Tongue (tissue), 2 donors: Measurements from ENCODE around the gene NTRK3. TPM values are rescaled to one million over a fixed set of nuclear protein-coding genes. Genes with fewer than 3 reads are reported as not detected.
A peak's percentile ranks its signal among the peaks of the same experiment; 100 is the strongest.

Source experiments
- DNase-seq: peaks from one replicate; pipeline ENCODE4 v3.0.0-alpha.2; 2015
- total RNA-seq: library from RNA; depleted of rRNA; stranded (reverse); fragments of >200 nt; gene quantifications from one replicate; pipeline ENCODE4 v1.2.3, GENCODE V29; 2014

The NTRK3 gene
- total RNA-seq, 1 donor from 2014 or later: 14.7 TPM

DNA sequence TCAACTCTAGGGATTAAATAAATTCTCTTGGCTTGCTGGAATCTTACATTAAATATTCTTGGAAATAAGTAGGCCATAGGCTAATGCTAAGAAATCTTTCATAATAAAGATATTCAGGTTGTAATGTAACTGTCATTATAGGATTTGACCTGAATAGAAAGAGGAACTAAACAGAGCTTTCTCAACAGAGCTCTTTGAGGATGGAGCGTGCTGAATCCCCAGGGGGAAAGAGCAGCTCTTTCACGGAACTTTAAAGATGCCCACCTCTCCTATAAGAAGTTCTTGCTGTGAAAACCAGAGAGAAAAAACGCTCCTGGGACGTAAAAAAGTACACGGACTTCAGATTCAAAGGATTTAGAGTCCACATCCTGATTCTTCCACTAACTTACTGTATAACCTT, 77.9 kb downstream of the NTRK3 start:
- no peak for DNase-seq

DNA sequence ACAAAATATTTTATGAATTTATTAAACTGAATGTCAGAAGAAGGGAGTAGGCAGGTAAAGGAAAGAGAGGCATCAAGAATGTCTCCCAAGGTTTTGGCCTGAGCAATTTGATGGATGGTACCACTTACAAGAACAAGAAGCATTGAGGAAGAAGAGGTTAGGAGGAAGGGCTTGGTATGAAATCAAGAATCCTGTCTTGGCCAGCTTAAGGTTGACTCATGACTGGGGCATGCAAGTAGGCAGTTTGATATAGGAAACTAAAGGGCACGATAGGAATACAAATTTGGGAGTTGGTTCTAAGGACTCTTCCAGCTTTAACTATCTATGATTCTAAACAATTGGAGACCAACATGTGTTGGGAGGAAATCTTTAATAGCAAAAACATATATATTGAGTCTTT, 79.1 kb downstream of the NTRK3 start:
- DNase-seq: no peak

DNA sequence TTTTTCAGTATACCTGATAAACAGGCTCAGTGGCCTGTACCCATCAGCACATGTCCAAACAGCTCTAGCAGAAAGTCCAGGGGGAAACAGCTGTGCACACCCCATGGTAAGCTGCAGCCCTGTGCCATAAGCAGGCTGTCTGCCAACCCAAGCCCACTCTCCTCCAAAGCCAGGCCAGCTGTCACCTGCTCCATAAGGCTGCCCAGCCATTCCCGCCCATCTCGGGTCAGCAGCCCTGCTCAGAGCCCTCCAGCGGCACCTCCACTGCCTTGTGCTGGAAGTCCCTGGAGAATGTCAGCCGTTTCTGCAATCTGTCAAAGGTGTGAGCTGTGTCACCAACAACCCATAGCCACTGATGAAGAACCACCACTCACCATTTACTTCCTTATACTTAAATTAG, 82.0 kb downstream of the NTRK3 start:
- DNase-seq: peak; percentile 92

DNA sequence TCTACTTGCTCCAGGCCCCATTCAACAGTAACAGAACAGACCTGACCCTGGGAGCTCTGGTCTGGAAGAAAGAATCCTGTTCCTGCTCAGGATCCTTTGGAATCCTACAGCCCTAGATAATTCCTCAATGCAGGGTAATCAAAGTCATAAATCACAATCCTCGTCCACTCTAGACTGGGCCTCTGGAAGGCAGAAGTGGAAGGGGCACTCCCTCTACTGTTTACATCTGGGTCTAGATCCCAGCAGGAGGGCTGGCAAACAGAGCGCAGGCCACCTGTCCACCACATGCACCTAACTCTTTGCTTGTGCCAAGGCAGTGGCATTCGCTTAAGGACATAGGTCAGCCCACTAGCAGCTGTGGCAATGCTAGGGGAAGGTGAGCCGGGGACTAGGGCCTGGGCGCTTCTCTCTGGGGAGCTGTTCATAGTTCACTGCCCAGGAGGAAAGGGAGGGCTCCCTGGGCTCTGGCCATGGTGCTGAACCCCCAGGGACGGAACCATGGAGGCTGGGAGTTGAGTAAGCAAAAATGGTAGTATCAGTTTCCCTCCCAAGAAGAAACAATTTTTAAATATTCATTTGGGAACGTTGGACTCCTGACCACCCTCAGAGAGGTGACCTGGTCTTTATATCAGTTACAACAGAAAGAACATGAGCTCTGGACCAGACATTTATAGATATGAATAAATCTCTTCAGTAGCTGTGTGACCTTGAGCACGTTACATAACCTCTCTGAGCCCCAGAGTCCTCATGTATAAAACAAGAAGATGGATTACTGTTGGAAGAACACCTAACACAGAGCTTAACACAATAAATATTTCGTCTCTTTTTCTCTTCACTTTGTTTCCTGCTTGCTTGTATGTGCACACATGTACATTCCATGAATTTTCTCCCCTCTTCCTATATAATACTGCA, 90.2 kb downstream of the NTRK3 start:
- peak; percentile 51 for DNase-seq

DNA sequence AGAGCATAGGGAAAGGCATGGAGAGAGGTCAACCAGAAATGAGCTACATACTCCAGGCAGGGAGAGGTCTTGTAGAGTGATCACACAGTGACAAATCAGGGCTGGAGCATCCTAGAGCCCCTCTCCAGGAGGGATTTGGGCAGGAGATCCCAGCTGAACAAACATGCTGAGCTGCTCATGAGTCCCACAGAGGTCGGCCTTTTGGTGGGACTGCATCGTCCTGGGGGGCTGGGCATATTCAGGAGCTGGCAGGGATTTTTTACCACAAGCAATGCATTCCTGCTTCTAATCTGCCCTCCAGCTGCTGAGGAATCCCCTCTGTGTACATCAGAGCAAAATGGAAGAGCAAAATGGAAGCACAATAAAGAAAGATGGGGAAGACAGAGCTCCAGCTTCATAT, 94.9 kb downstream of the NTRK3 start:
- DNase-seq: no peak

DNA sequence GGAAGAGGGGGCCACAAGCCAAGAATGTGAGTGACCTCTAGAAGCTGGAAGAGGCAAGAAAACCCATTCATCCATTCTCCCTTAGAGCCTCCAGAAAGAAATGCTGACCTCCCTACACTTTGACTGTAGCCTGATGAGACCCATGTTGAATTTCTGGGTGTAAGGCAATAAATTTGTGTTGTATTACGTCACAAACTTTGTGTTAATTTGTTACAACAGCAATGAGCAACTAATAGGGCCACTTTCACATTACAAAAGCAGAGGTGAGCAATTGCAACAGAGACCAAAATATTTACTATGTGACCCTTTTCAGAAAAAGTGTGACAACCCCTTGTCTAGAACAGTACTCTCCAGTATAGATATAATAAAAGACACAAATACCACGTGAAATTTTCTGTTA, 101.2 kb downstream of the NTRK3 start:
- DNase-seq: no peak

DNA sequence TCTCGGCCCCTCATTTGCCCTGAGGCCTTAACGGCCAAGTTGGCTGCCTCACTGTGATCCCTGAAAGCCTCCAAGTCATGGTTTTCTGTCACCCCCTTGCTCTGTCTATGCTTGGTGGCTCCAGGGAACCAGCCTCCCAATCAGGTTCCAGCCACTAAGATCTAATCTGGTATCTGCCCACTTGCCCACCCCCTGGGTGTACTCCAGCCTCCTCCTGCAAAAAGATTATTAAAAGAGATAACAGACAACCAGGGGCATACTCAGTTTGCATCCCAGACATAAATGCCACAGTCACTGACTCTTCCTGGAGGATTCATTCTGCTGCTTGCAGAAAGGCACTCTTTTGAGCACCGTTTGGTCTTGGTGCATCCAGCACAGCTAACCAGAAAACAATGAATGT, 103.9 kb downstream of the NTRK3 start:
- DNase-seq: no peak

DNA sequence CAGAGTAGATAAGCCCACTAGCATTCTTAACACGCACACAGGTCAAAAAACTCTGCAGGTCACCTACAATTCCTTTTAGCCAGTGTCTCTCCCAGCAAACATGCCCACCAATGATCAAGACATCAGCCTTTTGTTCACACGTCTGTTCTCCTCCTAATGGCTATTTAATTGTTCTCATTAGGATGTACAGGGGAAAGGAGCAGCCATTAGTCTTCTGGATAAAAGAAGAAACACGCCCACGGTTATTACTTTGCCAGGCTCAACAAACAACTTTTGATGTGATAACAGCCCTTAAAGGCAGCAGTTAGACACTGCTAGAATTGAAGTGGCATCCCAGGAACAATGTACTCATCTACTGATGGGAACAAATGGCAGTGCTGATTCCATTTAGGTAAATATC, 108.8 kb downstream of the NTRK3 start:
- no peak for DNase-seq

DNA sequence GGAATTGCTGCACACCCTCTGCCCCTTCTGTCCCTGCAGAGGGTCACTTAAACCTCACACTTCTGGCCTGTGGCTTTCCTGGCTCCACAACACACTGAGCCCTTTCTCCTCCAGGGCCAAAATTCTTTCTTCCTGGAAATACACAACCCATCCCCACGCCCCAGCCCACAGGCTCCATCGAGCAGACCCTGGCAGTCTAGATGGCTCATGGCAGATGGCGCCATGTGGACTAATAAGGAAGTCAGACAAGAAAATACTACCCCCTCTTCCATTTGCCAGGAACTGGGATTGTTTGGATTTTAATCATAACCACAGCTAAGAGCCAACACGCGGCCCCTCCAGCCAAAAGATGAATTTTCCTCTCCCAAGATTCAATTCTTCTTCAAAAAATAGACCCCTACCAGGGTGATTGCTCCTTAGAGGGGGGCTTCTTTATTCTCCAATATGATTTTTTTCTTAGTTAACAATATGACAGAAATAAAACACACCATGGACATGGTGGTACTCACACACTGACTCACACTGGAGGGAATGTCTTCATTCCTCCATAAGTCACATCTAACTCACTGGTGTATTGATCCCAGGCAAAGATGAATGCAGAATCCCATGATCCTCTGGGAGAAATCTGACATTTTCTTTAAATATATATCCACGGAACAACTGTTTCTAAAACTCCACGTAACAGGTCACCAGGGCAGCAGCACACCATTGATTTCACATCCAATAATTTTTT, 111.5 kb downstream of the NTRK3 start:
- DNase-seq: no peak

DNA sequence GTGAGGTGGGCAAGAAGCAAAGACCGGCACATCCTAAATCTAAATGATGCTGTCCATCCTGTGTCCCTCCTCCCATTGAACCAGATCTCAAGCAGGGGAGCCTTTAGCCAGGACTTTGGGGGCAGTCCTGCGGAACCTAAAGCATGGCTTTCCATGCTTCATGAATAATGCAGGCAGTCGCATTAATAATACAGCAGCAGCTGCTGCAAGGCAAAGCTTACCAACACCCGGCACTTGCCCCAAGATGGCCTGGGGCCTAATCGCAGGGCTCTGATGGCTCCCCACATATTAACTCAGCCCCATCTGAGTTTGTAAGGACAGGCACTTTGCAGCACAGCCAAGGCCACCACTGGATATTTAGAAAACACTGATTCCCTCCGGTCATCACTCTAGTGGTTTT, 114.4 kb downstream of the NTRK3 start:
- DNase-seq: no peak

DNA sequence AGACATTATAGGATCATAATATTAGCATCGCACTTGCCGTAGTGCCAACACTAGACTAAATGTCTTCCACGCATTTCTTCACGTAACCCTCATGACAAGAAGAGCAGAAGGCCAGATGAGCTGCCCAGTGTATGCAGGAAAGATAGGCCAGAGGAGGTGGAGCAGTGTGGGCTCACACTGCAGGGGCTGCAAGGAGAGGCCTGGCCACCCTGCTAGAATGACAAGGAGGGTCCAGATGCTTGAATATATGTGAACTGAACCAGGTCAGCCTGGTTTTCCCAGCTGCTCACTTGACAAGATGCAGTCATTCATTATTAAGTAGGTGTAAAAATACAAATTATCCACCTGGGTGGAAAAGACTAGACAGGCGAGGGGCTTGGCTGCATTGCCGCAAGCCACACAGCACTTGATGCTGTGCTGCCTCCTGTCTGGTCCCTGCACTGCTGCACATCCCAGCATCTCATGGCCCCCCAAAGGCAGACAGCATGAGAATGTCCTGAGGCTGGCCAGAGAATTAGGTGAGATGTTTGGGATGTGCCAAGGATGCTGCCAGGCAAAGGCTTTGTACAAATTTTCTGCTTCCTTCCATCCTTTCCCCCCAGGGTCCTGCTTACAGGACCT, 115.2 kb downstream of the NTRK3 start:
- DNase-seq: no peak

DNA sequence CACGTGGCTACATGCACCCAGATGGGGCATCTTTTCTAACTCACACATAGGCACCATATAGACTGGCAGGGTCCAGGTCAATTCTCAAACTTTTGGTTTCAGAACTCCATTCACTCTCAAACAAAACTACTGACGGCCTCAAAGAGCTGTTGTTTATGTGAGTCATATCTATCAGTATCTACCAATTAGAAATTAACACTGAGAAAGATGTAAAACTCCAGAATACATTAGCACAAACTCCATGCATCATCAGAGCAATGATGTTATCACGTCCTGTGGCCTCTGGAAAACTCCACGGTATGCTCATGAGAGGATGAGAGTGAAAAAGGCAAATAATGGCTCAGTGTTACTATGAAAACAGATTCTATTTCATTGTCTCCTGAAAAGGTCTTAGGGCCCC, 116.1 kb downstream of the NTRK3 start:
- DNase-seq: no peak

DNA sequence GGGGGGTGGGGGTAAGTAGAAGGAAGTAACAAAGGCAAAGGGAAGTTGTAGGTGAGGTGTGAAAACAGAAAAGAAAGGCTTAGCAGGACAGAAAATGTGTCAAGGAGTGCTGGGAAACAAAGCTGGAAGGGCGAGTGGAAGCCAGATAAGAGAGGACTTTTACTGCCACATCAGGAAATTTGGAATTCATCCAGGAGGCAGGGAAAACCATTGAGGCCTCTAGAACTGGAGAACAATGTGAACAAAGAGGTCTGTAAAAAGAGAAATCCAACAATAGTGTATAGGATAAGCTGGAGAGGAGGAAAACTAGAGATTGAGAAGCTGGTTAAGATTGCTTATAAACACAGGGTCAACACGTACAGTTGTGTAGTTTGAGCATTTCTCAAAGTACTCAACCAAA, 116.6 kb downstream of the NTRK3 start:
- DNase-seq: no peak

DNA sequence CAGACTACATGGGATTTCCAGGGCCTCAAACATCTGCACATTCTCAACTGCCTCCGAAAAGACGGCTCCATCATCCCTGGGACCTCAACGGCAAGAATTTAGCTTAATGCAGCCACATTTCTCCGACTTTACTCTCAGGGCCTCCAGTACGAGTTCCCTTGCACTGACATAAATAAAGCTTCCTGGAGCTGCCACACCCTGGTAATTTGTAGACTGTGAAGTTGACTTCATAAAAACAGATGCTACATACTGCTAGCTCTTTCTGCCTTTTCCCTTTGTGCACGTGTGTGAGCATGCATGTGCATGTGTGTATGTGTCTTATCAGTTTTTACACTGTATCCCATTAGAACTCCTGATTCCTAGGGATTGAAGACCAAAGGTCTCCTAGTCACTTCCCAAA, 122.7 kb downstream of the NTRK3 start:
- no peak for DNase-seq

DNA sequence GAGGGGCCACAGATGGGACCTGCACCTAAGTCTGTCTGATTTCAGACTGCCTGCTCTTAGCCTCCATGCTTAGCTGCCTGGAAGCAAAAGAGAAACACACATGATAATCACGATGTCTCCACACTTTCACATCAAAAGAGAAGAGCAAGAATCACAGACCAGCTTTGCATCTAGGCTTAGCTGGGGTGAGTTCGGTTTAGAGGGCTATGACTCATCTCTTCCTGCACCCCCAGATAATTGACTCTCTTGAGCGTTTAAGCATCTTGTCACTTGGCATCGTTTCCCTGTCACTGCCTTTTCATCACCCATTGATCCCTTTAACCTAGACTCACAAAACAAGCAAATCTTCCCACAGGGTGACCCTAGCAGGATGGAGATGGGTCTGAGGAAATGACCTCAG, 124.0 kb downstream of the NTRK3 start:
- no peak for DNase-seq

DNA sequence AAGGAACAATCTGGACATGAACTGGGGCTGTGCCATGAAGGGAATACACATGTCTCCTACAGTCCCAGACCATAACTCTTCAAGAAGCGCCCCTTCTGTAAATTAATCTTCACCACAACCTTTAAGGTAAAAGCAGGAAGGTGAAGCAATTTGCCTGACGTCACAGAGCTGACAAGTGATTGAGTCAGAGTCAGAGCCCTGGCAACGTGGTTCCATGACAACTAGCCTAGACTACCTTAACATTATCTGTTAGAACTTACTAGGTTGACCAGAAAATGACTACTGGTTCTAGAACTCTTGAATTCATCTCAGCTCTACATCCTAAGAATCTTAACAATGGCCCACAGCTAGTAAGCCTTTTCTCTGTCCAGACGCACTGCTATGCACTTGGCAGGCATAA, 124.6 kb downstream of the NTRK3 start:
- no peak for DNase-seq

DNA sequence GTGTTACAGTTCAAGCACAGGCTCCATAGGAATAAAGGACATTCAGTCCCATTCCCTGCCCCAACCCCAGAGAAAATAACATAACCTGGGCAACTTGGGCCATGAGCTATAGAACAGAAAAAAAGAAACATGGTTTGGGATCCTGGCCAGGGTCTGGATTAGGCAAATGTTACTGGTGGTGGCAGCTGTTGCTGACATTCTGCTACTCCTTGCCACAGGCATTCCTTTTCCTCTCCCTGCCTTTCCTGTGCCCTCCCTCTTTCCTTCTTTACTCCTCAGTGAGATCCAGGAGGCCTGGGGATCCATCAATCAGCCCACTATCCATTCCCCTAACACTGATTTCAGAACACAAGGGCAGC, 129.1 kb downstream of the NTRK3 start:
- peak; percentile 92 for DNase-seq

DNA sequence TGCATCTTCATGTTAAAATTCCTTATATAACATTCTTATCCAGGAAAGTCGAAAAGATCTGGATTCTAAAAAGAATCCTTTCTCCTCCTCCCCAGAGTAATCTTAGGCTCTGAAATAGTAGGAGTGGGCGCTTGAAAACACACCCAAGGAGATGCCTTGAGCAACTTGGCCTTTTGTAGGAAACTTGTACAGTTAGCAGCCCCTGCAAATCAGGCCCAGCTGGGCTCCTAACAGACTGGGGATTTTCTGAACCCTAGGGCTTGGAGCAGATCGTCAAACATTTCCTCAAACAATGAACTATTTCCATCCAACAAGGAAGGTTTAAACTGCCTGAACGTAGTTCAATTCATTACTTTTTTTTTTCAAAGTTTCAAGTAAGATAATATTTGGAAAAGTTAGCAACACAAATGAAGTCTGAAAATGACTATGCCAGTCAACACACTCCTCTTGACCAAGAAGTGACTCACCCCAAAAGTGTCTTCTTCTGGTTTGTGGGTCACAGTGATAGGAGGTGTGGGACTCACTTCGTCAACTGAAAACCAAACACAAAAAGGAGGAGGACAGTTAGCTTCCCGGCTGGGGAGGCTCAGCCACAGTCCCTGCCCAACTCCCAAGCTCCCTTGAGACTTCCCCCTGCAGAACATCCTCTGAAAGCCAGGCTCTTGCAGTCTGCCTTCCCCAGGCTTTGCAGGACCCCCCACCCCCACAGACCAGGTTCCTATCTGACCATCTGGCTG, 129.7 kb downstream of the NTRK3 start:
- peak; percentile 37 for DNase-seq

DNA sequence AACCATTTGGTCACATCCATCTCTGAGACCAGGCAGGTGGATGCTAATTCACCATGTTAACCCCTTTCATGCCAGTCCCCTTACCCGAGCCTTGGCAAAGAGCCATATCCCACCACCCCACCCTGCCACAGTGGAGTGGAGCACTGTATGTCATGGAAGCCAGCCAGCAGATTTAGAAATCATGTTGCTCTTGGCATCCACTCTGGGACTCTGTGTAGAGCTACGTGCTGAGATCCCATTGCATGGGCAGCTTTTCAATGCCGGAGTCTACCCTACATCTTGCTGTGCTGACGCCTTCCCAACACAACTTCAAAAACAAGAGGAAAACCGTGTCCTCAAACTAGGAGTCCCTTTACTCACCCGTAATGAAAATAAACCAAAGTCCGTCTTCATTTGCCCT, 131.0 kb downstream of the NTRK3 start:
- peak; percentile 87 for DNase-seq

DNA sequence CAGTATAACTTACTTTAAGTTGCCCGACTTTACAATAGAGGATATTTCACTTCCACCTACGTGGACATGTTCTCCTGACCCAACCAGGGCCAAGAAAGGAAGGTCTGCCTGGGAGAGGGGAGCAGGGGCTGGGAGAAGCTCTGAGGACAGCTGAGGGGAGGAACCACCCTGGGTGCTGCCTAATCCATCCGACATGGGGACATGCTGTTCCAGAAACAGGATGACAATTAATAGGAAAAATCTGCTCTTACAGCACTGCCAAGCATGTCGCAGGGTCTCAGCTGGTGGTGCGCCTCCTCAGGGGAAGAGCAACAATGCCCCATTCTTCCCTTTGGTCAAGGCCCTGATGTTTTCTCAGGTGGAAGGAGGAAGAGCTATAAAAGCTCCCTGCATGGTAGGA, 132.3 kb downstream of the NTRK3 start:
- peak; percentile 72 for DNase-seq

DNA sequence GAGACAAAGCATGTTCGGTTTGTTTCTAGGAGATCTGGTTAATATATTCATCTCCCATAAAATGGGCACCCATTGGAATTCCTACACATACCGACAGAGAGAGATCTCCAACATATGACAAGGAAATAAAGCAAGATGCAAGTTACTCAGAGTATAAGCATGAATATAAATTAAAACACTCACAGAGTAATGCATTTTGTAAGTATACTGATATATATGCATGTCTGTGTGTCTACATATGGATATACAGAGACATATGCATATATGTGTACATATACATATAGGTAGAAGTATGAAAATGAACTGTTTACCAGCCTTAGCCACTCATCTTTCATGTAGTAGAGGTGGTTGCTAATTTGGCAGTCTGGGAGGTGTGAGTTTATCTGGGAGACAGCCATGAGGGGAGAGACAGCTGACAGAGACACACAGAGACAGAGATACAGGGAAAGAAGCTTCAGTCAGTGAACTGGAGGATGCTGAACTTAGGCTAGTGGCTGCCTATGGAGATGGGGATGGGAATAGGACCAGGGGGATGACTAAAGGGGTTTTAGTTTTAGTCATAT, 134.5 kb downstream of the NTRK3 start:
- no peak for DNase-seq

DNA sequence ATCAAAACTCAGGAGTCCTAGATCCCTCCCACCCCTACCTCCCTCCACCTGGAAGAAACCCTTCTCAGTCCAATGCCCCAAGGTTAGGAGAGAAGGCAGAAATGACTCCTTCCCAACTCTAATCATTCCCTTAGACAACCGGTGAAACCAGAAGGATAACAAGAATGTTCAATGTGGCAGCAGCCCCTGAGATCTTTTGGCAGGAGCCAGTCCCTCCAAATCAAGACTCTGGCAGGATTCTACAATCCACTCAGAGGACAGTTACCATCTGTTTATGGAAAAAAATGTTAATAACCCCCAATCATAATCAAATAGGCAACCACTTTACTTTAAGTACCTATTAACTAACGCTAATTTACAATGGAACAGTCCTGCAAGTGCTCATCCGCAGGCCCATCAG, 136.5 kb downstream of the NTRK3 start:
- no peak for DNase-seq
